ENCODE data around the gene WAS.

WAS gene

DNA sequence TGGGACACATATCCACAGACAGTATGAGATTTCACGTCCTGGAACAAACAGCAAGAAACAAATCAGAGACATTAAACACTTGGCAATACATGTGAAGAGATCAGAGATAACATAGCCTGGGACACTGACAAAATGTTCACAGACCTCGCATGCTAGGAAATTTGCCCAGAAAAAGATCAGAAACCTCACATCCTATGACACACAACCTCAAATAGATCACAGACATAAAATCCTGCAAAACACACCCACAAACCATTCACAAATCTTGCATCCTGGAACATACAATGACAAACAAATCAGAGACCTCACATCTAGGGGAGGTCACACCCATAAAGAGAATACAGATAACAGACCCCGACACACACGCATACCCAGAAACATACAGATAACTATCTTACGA, 31.0 kb downstream of the WAS start:
- no peak for DNase-seq

DNA sequence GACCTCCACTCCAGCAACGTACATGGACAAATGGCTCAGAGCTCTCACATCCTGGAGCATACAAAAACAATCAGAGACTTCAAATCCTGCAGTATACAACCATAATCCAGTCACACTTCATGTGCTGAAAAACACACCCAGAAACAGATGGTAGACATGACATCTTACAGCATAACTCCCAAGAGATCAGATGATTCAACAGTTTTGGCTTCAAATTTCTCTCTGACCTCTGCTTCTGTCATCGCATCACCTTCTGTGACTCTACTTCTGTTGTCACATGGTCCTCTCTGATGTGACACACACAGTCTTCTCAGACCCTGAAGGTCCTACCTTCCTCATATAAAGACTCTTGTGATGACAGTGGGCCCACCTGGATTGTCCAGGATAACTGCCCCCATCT, 31.5 kb downstream of the WAS start:
- peak; percentile 60 for DNase-seq

DNA sequence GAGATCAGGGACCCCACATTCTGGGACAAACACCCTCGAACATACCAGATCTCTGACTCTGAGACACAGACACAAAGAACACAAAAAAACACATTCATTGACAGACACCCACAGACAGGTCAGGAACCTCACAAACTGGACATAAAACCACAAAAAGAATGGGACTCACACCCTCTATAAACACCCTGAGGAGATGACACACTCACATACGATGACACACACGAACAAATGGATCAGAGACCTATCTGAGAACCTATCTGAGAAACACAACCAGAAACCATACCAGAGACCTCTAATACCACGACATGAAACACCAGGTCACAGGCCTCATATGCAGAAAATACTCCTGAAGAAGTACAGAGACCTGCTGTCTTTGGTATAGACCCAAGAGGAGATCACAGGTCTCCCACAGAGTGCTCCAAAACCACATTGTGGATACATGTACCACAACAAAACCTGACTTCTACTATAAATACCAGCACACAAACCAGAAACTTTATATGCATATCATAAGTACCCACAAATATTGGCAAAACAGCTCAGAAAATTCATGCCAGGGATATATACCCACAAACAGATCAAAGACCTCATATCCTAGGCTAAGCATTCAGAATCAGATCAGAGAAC, 32.4 kb downstream of the WAS start:
- DNase-seq: no peak

DNA sequence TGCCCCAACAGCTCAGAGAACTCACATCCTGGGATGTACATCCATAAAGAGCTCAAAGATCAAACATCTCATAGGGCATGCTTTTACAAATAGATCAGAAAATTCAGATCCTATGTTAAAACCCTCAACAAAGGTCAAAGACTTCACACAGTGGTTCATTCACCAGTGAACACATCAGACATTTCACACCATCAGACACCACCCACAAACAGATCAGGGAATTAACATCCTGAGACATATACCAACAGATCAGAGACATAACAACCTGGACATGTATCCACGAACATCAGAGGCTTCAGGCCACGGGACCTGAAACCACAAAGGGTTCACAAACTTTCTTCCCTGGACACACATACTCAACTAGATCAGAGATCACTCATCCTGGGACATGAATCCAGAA, 36.4 kb downstream of the WAS start:
- no peak for DNase-seq

DNA sequence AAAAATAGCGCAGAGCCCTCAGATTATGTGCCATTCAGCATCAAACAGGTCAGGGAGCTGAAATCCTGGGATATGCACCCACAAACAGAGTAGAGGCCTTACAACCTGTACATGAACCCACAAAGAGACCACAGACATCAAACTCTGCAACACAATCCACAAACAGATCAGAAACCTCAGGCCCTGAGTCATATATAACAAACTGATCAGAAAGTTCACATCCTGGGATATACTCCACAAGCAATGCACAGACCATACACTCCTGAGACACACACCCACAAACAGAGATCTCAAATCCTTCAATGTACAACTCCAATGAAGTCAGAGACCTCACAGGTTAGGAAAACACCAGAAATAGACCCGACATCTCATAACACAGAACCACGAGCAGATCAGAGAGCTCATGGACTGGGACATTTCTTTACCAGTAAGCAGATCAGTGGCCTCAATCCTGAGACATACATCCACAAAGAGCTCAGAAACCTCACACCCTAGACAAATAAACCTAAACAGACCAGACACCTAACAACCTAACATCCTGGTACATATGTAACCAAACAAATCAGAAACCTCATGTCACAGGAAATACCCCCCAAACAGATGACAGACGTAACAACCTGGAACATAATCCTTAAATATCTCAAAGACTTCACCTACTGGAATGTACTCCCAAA, 37.1 kb downstream of the WAS start:
- no peak for DNase-seq

DNA sequence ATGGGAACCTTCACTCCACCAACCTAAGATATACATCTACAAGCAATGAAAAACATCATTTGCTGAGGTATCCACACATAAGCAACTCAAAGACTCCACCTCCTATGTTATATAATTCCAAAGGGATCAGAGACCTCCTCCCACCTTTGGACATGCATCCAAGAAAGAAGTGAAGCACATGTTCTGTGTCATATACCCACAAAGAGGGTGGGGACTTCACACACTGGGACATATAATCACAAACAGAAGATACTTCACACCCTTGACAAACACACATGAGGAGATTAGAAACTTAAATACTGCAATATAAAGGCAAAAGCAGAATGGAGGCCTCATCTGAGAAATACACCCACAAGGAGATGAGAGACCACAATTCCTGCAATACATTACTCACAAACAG, 38.3 kb downstream of the WAS start:
- DNase-seq: no peak

DNA sequence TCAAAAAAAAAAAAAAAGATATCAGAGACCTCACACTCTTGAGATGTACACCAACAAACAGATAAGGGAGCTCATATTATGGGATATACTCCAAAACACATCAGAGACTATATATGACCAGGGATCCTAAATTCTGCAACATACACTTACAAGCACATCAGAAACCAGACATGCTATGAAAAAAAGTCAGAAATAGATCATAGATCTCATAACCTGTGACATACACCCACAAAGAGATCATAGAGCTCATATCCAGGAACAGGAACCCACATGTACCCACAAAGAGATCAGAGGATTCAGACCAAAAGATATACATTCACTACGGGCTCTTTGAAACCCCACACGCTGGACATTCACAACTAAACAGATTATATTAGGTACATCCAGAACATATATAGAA, 43.0 kb downstream of the WAS start:
- no peak for DNase-seq

DNA sequence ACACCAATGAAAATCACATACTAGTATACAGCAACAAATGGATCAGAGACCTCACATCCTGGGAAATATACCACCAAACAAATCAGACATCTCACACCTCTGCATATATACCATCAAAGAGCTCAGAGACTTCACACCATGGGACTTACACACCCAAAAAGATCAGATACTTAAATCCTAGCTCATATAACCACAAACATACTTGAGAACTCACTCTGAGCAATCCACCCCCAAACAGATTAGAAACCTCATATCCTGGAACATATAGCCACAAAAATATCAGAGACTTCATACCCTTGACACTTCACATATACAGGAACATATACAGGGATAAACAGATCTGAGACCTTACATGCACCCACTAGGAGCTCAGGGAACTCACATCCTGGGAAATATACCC, 45.1 kb downstream of the WAS start:
- DNase-seq: no peak

DNA sequence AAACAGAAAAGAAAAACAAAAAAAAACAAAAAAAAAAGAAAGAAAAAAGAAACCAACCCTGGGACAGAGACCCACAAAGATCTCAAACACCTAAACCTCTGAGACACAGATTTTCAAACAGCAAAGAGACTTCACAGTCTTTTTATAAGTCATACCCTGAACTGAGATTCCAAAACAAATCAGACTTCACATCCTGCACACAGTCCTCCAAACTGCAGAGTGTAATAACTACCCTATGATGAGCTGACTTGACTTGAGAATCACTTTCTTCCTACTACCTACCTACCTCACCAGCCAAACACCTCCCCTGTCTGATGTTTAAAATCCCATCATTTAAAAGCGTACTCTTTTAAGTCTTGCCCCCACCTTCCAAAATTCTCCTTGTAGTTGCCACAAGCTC, 52.7 kb downstream of the WAS start:
- no peak for DNase-seq

DNA sequence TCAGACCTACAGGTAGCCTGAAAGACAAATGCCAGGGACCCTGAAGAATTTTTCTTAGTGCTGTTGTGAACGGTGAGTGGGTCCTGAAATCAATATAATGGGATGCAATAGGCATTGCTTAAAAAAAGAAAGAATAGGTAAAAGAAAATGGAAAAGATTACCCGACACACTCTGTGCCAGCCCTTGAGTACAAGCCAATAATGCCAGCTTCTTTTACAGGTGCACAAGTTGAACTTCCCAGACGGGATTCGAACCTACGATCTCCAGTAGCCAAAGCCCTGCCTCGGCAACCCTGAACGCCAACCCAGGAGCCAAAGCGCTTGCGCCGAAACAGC, 53.2 kb downstream of the WAS start:
- DNase-seq: no peak

DNA sequence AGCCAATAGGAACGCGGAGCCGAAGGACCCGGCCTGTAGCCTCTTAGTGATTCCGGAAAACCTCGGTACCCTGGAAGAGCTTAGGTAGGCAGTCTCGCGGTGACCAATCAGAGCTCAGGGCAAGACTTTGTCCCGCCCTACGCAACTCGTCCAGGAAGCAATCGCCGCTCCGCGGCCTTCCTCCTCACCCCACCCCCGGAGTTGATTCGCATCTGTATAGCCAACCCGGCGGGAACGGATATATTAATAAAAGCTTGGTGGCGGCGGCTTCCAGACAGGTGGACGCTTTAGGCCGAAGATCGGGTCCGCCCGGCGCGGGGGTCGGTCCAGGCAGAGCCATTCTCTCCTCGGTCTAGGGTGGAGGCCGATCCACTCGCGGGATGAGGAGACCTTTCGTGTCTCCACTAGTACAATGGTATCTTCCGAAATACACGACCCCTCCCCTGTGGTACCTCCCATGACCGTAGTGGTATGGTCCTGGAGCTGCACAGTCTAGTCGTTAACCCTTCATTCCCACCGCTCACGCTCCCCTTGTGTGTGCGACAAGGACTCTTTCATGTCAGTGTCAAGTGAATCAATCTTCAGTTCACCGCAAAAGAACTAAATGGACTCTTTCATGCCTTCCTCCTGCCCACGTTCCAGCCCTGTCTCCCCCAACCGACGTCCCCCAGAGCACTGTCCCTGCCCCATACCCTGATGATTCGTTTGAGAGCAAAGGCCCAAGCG, 53.8 kb downstream of the WAS start:
- DNase-seq: peak; percentile 97

DNA sequence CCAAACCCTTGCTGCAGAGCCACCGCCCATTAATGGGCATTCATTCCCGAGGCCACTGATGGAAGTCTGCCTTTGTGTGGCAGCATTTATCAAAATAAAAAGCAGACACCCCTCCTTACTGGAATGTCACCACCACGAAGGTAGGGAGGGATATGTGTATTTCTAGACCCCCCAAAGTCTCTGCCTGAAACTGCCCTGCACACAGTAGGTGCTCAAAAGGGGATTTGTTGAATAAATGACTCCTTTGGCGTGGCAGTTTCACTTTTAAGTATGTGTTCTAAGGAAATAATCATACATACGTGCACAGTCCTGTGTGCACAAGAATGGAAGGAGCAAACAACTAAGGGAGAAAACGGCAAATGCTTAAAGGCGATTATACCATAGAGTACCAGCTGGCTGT, 54.3 kb downstream of the WAS start:
- DNase-seq: no peak
